GM19240 (cell line): ENCODE results near the gene GNB3.
A peak's percentile ranks its signal among the peaks of the same experiment; 100 is the strongest.

ENCODE experiments used
- DNase-seq: peaks from one replicate; pipeline ENCODE4 v3.0.0; 2011; ENCODE audit warnings: low spot score; ENCODE audit not compliant: insufficient read length

Gene GNB3

DNA sequence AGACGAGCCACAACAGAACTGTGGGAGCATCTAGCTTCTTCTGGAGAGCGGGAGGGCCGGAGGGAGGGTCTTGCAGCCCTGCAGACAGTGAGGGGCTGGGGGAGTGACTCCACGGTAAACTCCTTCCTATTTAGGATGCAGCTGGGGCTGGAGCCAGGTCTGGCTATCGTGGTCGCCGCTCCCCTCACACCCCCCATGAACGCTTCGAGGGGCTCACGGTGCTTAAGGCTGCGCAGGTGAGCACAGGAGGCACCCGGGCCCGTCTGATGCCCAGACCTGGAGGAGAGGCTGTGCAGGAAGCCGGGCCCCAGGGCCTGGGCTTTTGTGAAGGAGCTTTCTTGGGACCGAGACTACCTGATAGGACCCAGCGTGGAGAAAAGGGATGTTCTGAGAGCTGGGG is 3.9 kb upstream of the GNB3 start:
- DNase-seq: no peak

- no peak for DNase-seq
Measured at GRCh38 chr12:6837370-6838060, 3.2 kb upstream of the GNB3 start.

DNA sequence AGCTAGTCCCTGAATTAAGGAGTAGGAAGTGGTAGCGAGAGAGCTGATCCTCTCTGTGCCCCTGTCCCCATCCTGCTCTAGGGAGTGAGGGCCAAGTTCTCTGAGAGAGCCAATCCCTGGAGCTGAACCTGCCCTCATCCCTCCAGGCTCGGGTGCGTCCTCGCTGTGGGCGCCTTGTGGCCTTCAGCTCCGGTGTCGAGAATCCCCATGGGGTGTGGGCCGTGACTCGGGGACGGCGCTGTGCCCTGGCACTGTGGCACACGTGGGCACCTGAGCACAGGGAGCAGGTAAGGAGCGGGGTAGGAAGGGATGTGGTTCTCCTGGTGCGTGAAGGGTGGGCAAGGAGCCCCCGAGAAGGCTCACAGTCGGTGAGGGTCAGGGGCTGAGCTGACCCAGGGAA is 1.9 kb upstream of the GNB3 start:
- no peak for DNase-seq

DNA sequence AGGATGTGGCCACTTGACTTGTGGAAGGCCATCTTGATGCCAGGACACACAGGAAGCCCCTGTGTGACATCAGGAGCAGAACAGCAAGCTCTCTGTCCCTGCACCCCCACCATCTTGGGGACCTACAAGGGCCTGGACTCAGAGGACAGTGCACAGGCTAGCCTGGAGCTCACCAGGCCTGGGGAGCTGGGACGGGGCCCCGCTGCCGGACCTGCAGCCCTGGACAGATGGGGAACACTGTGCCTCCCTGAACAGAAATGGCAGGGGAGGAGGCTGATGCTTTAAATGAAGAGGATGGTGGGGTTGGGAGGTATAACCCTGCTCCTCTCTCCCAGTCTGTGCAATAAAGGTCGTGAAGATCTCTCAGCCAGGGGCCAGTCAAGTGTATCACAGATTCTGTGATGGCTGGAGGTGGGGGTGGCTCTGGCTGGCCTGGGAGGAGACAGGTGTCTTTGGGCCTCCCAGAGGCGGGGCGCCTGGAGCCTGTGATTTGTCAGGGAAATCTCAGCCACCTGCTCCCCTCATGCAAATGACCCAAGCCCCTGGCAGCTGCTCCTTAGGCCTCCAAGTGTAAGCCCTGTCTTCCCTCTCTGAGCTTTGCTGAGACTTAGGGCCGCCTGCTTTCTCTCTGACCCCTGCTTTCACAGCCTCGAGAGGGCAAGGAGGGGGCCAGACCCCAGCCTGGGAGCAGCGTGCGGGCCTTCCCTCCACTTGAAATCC is 1.1 kb upstream of the GNB3 start:
- DNase-seq: peak; percentile 63

GRCh38 chr12:6840330-6840729 is 395 bp upstream of the GNB3 start:
- no peak for DNase-seq

DNA sequence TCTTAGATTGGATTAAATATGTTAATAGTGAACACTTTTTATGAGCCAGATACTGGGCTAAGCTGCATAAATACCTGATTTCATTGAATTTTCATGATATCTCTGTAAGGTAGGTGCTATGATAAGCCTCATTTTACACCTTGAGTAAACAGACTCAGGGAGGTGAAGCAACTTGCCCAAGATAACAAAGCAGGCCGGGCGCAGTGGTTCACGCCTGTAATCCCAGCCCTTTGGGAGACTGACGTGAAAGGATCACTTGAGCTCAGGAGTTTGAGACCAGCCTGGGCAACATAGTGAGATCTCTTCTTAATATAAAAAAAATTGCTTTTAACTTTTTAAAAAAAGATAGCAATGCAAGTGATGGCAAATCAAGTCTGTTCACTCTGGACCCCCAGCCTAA is 1.4 kb downstream of the GNB3 start:
- DNase-seq: no peak

DNA sequence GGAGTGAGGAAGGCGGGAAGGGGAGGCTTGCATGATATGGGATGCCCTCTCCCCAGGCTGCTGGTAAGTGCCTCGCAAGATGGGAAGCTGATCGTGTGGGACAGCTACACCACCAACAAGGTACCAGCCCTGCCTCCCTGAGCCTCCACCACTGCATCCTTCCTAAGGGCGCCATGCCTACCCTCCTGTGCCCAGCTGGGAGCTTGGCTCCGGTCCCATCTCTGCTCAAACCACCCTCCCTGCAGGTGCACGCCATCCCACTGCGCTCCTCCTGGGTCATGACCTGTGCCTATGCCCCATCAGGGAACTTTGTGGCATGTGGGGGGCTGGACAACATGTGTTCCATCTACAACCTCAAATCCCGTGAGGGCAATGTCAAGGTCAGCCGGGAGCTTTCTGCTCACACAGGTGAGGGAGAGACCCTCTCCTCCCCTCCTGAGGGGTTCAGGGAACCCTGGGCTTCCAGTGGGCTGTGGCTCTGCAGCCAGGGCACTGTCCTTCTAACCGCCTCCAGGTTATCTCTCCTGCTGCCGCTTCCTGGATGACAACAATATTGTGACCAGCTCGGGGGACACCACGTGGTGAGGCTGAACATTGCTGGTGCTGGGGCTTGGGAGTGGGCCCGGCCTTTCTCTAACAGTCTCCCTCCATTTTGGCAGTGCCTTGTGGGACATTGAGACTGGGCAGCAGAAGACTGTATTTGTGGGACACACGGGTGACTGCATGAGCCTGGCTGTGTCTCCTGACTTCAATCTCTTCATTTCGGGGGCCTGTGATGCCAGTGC is 2.6 kb downstream of the GNB3 start:
- DNase-seq: no peak

DNA sequence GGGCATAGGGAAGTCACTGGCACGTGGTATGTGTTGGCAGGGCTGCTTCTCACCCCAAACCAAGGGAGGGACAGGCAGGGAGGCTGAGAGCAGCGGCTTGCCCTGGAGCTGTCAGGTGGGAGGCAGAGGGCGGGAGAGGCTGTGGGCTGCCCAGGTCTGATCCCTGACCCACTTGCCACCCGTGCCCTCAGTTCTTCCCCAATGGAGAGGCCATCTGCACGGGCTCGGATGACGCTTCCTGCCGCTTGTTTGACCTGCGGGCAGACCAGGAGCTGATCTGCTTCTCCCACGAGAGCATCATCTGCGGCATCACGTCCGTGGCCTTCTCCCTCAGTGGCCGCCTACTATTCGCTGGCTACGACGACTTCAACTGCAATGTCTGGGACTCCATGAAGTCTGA is 4.7 kb downstream of the GNB3 start:
- DNase-seq: no peak

GRCh38 chr12:6846316-6846869 is 5.7 kb downstream of the GNB3 start:
- no peak for DNase-seq

GRCh38 chr12:6847676-6848075 is 7.0 kb downstream of the GNB3 start:
- DNase-seq: no peak

DNA sequence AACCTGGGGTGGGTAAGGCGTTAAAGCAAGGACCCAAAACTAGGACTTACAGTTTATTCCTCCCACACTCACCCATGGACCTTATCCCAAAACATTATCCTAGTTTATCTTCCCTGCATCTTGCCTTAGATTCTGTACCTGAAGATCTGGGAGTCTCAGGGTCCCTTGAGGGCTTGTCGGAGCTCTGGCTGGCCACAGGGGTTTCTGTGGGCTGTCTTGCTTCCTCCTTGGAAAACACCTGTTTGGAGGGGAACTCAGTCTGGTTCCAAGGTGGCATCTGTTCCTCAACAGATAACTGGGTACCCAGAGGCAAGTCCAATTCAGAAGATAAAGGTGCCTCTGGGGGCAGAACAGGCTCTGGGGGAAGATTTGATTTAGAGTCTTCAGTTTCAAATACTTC is 8.7 kb downstream of the GNB3 start:
- DNase-seq: no peak

DNA sequence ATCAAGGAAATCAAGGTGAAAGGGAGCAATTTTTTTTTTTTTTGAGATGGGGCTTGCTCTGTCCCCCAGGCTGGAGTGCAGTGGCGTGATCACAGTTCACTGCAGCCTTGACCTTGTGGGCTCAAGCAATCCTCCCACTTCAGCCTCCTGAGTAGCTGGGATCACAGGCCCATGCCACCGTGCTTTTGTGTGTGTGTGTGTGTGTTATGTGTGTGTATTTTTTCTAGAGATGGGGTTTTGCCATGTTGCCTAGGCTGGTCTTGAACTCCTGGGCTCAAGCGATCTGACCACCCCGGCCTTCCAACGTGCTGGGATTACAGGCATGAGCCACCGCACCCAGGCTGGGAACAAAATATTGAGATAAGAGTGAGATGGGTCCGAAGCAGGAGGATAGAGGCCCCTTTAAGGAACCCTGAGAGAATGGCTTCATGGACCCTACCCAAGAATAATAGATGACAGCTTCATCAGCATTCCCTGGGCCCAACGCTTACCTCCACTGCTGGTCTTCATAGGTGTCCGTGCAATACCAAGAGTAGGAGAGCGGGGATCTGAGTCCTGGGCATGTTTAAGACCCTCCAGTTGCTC is 9.3 kb downstream of the GNB3 start:
- no peak for DNase-seq

GRCh38 chr12:6850796-6851152 is 10.0 kb downstream of the GNB3 start:
- no peak for DNase-seq

GRCh38 chr12:6851153-6851920 is 10.6 kb downstream of the GNB3 start, which contains the start of gene CDCA3:
CDCA3 (minus strand) TSS chr12:6851286; CDS start chr12:6850952, 334 bp downstream.
- peak; percentile 100 for DNase-seq

DNA sequence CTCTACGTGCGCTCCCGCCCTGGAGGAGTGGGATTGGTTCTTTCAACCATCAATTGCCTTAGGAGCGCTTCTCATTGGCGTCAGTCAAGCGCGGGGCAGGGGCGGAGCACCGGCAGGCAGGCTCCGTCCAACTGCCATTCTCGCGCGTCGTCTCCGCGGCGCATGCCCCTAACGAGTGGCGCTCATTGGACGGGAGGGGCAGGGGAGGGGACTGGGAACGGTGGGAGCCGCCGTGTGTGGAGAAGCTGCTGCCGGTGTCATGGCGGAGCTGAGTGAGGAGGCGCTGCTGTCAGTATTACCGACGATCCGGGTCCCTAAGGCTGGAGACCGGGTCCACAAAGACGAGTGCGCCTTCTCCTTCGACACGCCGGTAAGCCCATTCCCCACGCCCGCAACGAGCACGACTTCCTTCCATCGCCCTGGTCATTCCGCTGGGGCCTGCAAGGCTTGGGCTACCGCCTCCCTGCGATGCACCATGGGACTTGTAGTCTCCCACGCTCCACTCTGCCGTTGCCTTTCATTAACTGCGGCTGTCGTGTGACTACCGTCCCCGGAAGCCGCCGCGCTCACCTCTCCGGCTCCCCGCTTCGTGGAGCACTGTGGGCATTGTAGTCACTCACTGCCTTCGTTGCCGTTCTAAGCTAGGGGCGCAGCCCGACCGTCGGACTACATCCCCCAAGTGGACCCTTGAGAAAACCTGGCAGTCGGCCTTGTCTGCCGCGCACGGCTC is 11.4 kb downstream of the GNB3 start, which contains the start of gene USP5:
USP5 (plus strand) TSS at position 230 of the 730 bp plus-strand sequence; CDS start at position 260, 30 bp downstream.
- DNase-seq: peak; percentile 95

- no peak for DNase-seq
Measured at GRCh38 chr12:6852651-6853354, 12.1 kb downstream of the GNB3 start.

- DNase-seq: no peak
Measured at GRCh38 chr12:6853626-6854025, 12.9 kb downstream of the GNB3 start.

- no peak for DNase-seq
Measured at GRCh38 chr12:6854036-6854435, 13.3 kb downstream of the GNB3 start.

DNA sequence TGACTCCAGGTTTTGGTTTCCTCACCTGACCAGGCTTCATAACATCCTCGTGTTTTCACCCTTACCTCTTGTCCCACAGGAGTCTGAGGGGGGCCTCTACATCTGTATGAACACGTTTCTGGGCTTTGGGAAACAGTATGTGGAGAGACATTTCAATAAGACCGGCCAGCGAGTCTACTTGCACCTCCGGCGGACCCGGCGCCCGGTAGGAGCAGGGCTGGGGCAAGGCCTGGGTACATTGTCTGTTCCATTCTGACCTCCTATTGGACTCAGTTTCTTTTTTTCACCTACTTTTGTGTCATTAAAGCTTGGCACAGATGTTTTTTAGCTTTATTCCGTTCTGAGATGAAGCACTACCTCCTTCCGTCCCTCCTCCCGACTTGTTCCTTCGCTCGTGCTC is 14.6 kb downstream of the GNB3 start:
- DNase-seq: no peak
